Sigmoid colon (tissue), 4 donors: Measurements from ENCODE around the gene ARHGEF38.

Experiments used
- CTCF ChIP-seq, 4 experiments: fragments of 450-650 bp in 3 of 4; fragments of 200-600 bp in 1 of 4; IDR thresholded peaks; one replicate each; pipeline ENCODE4 v1.5.1; 2016 to 2019; ENCODE audit warnings: antibody characterized with exemption in 4 of 4, mild to moderate bottlenecking in 3 of 4, moderate library complexity in 2 of 4
- EP300 ChIP-seq, 4 donors: sonication (generic); formaldehyde crosslinking; IDR thresholded peaks; one replicate each; pipeline ENCODE4 v1.6.1; 2017; ENCODE audit warnings: antibody characterized with exemption in 4 of 4
- POLR2A ChIP-seq, 2 donors: fragments of 450-650 bp; IDR thresholded peaks; one replicate each; pipeline ENCODE4 v1.6.1; 2016; ENCODE audit warnings: antibody characterized with exemption in 2 of 2, mild to moderate bottlenecking in 2 of 2, moderate library complexity in 2 of 2
- POLR2AphosphoS5 ChIP-seq, 4 donors: sonication (generic); formaldehyde crosslinking; IDR thresholded peaks; one replicate each; pipeline ENCODE4 v1.6.1; 2017; ENCODE audit warnings: antibody characterized with exemption in 4 of 4

- TF ChIP-seq CTCF (IDR thresholded peaks at IDR 0.05) (no peak), POLR2A (IDR thresholded peaks at IDR 0.05) (no peak), POLR2AphosphoS5 (IDR thresholded peaks at IDR 0.05) (no peak), EP300 (IDR thresholded peaks at IDR 0.05) (no peak)
Observed at GRCh38 chr4:105555409-105555808, 3.0 kb downstream of the ARHGEF38 start.
